CD14-positive monocyte (primary cell): Measurements from ENCODE around the gene VCAN. TPM values are rescaled to one million over a fixed set of nuclear protein-coding genes. Genes with fewer than 3 reads are reported as not detected.
A peak's percentile ranks its signal among the peaks of the same experiment; 100 is the strongest.

Experiments used
- DNase-seq, 3 donors: peaks; one replicate each; pipeline ENCODE4 v3.0.0-alpha.2; 2011 to 2022
- H2AFZ ChIP-seq: 2 replicates; pipeline ENCODE4 v1.6.0; 2012; ENCODE audit warnings: mild to moderate bottlenecking, low read depth, low read length, inconsistent platforms; ENCODE audit not compliant: insufficient read depth, poor library complexity, severe bottlenecking
- H3K27ac ChIP-seq, 2 donors: 1 replicate in 1 of 2; 2 replicates in 1 of 2; pipeline ENCODE4 v1.5.1; 2012 to 2013; ENCODE audit warnings: low read length in 2 of 2, control low read depth in 1 of 2, inconsistent platforms in 1 of 2, low read depth in 1 of 2, mild to moderate bottlenecking in 1 of 2
- H3K27me3 ChIP-seq, 2 donors: one replicate each; pipeline versions ENCODE4 v1.6.0 to v1.6.1; 2011 to 2013; ENCODE audit warnings: low read length in 2 of 2; ENCODE audit not compliant: control insufficient read depth in 2 of 2, insufficient read depth in 2 of 2
- H3K36me3 ChIP-seq, 2 donors: replicated peaks in 1 of 2; 1 replicate in 1 of 2; 2 replicates in 1 of 2; pipeline versions ENCODE4 v1.5.1 to v1.6.1; 2012 to 2013; ENCODE audit warnings: low read length in 2 of 2, control low read depth in 1 of 2, inconsistent platforms in 1 of 2, mild to moderate bottlenecking in 1 of 2; ENCODE audit not compliant: insufficient read depth in 2 of 2, control insufficient read depth in 1 of 2
- H3K4me1 ChIP-seq, 2 donors: 1 replicate in 1 of 2; 2 replicates in 1 of 2; pipeline versions ENCODE4 v1.5.1 to v1.6.1; 2012 to 2013; ENCODE audit warnings: low read length in 2 of 2, control low read depth in 1 of 2, inconsistent platforms in 1 of 2, mild to moderate bottlenecking in 1 of 2, moderate library complexity in 1 of 2; ENCODE audit not compliant: insufficient read depth in 2 of 2, control insufficient read depth in 1 of 2
- H3K4me2 ChIP-seq: replicated peaks from 2 replicates; pipeline ENCODE3; 2012; ENCODE audit warnings: low read length, moderate library complexity, mild to moderate bottlenecking; ENCODE audit not compliant: poor library complexity, severe bottlenecking; ENCODE audit errors: extremely low read depth
- H3K4me3 ChIP-seq, 3 experiments: fragments of 200-600 bp in 1 of 3; sonication (generic) in 1 of 3; replicated peaks in 1 of 3; 1 replicate in 2 of 3; 2 replicates in 1 of 3; pipeline ENCODE4 v1.5.1; 2011 to 2013; ENCODE audit warnings: low read length in 3 of 3, mild to moderate bottlenecking in 3 of 3, control low read depth in 2 of 3, low read depth in 2 of 3, inconsistent platforms in 1 of 3, moderate library complexity in 1 of 3
- H3K79me2 ChIP-seq: 2 replicates; pipeline ENCODE4 v1.6.0; 2012; ENCODE audit warnings: mild to moderate bottlenecking, control low read depth, inconsistent platforms, low read length, moderate library complexity; ENCODE audit not compliant: insufficient read depth
- H3K9ac ChIP-seq: 2 replicates; pipeline ENCODE4 v1.6.0; 2017; ENCODE audit warnings: low read length, mild to moderate bottlenecking; ENCODE audit not compliant: insufficient read depth, poor library complexity, severe bottlenecking
- H3K9me3 ChIP-seq, 2 donors: replicated peaks in 1 of 2; 1 replicate in 1 of 2; 2 replicates in 1 of 2; pipeline versions ENCODE4 v1.5.1 to v1.6.1; 2012 to 2013; ENCODE audit warnings: low read length in 2 of 2, control low read depth in 1 of 2; ENCODE audit not compliant: control insufficient read depth in 1 of 2, insufficient read depth in 1 of 2
- H4K20me1 ChIP-seq: 2 replicates; pipeline ENCODE4 v1.6.0; 2012; ENCODE audit warnings: mild to moderate bottlenecking, low read length, control low read depth, moderate library complexity; ENCODE audit not compliant: insufficient read depth
- H3K27ac Mint-ChIP-seq, 7 donors: one replicate each; pipeline ENCODE4 v1.8.0; 2020; ENCODE audit warnings: mild to moderate bottlenecking in 7 of 7, mixed read lengths in 7 of 7, moderate library complexity in 6 of 7, inconsistent platforms in 2 of 7
- H3K27me3 Mint-ChIP-seq, 3 donors: one replicate each; pipeline ENCODE4 v1.8.0; 2021 to 2022; ENCODE audit warnings: low read depth in 3 of 3, mild to moderate bottlenecking in 3 of 3, mixed read lengths in 3 of 3, moderate library complexity in 3 of 3, inconsistent platforms in 1 of 3
- H3K36me3 Mint-ChIP-seq, 2 donors: one replicate each; pipeline ENCODE4 v1.8.0; 2020; ENCODE audit warnings: mixed read lengths in 2 of 2, inconsistent platforms in 1 of 2, mild to moderate bottlenecking in 1 of 2
- H3K4me1 Mint-ChIP-seq: one replicate; pipeline ENCODE4 v1.8.0; 2020; ENCODE audit warnings: mild to moderate bottlenecking, mixed read lengths
- H3K4me3 Mint-ChIP-seq, 2 donors: one replicate each; pipeline ENCODE4 v1.8.0; 2020; ENCODE audit warnings: mild to moderate bottlenecking in 2 of 2, mixed read lengths in 2 of 2, moderate library complexity in 1 of 2
- H3K9me3 Mint-ChIP-seq, 7 donors: one replicate each; pipeline ENCODE4 v1.8.0; 2020 to 2022; ENCODE audit warnings: mixed read lengths in 7 of 7, mild to moderate bottlenecking in 6 of 7, moderate library complexity in 6 of 7, inconsistent platforms in 2 of 7
- CTCF ChIP-seq: fragments of 200-600 bp; IDR thresholded peaks from one replicate; pipeline ENCODE4 v1.8.0; 2022; ENCODE audit warnings: antibody characterized with exemption, mild to moderate bottlenecking
- WGBS: methylation state at CpG from one replicate; pipeline ENCODE4 v1.1.5; 2013; ENCODE audit warnings: missing lambda C conversion rate; ENCODE audit not compliant: insufficient coverage; 5-methylcytosine and 5-hydroxymethylcytosine counted together
- intact Hi-C, 2 donors: fragments of 100-400 bp; cut with micrococcal nuclease; formaldehyde crosslinking; loops; one replicate each; pipeline versions ENCODE4 v1.15.0 to v1.15.1; 2023
- polyA plus RNA-seq, 3 donors: library from polyadenylated mRNA; depleted of rRNA in 1 of 3; unstranded in 2 of 3; stranded (reverse) in 1 of 3; fragments of 300-500 nt in 2 of 3; fragments of >200 nt in 1 of 3; fragmentation: Illumina TruSeq in 2 of 3; gene quantifications; 1 replicate in 2 of 3; 2 replicates in 1 of 3; pipeline ENCODE4 v1.2.3, GENCODE V29; 2012 to 2021

The VCAN gene
- polyA plus RNA-seq, 3 donors, result 417 to 844 (median 630) TPM

DNA sequence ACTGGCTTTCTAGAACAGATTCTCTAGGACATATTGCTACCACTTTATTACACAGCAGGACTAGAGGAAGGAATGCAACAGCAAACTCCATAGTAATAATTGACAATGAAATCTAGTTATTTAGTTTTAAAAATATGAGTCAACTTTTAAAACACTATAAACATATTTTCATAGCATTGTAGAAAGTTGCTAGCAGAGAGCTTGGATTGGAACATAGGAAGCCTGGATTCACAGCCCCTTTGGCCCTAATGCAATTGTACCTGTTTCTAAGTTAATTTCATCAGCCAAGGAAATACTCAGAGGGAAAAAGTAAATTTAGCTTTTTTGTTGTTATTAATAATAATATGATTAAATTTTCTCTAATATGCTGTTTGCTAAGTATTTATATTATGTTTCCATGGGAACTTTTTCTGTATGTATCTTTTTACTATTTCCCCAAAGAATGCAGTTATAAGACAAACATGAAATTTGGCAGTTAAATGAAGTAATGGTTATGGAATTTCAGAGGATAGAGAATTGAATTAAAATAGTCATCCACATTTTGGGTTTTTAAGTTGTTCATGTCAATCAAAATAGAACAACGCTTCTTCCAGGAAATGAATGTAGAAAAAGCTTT lies 45.6 kb downstream of the VCAN start:
- H3K27ac ChIP-seq, result peak overlapping the region in 1 of 2 donors; percentile 32
- Mint-ChIP-seq H3K4me1 (no peaks in the 10 kb centered on the region), H3K27me3 (no peaks in the 10 kb centered on the region), H3K27ac (peak overlapping the region in 3 of 7 donors; percentile 20 to 48 (median 42)), H3K9me3 (peaks cover 0 to 6% (median 0%) of the 10 kb centered on the region in 7 donors), H3K36me3 (peaks cover 81 to 92% of the 10 kb centered on the region in 2 donors), H3K4me3 (no peak overlapping the region)
- H3K4me3 ChIP-seq, result no peak overlapping the region
- WGBS, result no CpG with 5 or more reads among the region's 1 CpG
- H2AFZ ChIP-seq, result no peak overlapping the region
- no peak overlapping the region for H3K4me2 ChIP-seq
- H3K79me2 ChIP-seq, result peaks cover 48% of the 10 kb centered on the region
- H3K27me3 ChIP-seq, result no peaks in the 10 kb centered on the region
- no peak overlapping the region for H3K9ac ChIP-seq
- H3K9me3 ChIP-seq, result no peaks in the 10 kb centered on the region
- peaks cover 100% of the 10 kb centered on the region for H4K20me1 ChIP-seq
- DNase-seq, result no peak
- H3K36me3 ChIP-seq, result peaks cover 99 to 100% of the 10 kb centered on the region in 2 donors
- intact Hi-C loops, result loop anchor here in 1 of 2 donors (10.0 kb wide), 1 partner anchor 48 kb away; no protein-coding TSS in a partner anchor
- no peaks in the 10 kb centered on the region for H3K4me1 ChIP-seq
- no peak for TF ChIP-seq CTCF

GRCh38 chr5:83517688-83518085 lies 46.1 kb downstream of the VCAN start:
- no peaks in the 10 kb centered on the region for H3K4me1 ChIP-seq

More at GRCh38 chr5:83517688-83518085, 46.1 kb downstream of the VCAN start:
- TF ChIP-seq CTCF, result no peak
- H3K27ac Mint-ChIP-seq, result peak overlapping the region in 3 of 7 donors; percentile 20 to 48 (median 42)
- Histone ChIP-seq H3K9ac (no peak overlapping the region), H3K36me3 (peaks cover 99 to 100% of the 10 kb centered on the region in 2 donors), H3K79me2 (peaks cover 43% of the 10 kb centered on the region), H3K4me3 (no peak overlapping the region), H3K4me2 (no peak overlapping the region), H4K20me1 (peaks cover 100% of the 10 kb centered on the region), H2AFZ (no peak overlapping the region), H3K9me3 (no peaks in the 10 kb centered on the region), H3K27ac (no peak overlapping the region), H3K27me3 (no peaks in the 10 kb centered on the region)
- no peak for DNase-seq
- peaks cover 81 to 92% of the 10 kb centered on the region in 2 donors for H3K36me3 Mint-ChIP-seq
- intact Hi-C loops, result loop anchor here in 1 of 2 donors (10.0 kb wide), 1 partner anchor 47 kb away; no protein-coding TSS in a partner anchor
- no CpG with 5 or more reads among the region's 1 CpG for WGBS
- no peak overlapping the region for H3K4me3 Mint-ChIP-seq
- H3K27me3 Mint-ChIP-seq, result no peaks in the 10 kb centered on the region
- no peaks in the 10 kb centered on the region for H3K4me1 Mint-ChIP-seq
- peaks cover 0 to 6% (median 0%) of the 10 kb centered on the region in 7 donors for H3K9me3 Mint-ChIP-seq
